ENCODE data around the gene PDLIM7.

PDLIM7 gene

DNA sequence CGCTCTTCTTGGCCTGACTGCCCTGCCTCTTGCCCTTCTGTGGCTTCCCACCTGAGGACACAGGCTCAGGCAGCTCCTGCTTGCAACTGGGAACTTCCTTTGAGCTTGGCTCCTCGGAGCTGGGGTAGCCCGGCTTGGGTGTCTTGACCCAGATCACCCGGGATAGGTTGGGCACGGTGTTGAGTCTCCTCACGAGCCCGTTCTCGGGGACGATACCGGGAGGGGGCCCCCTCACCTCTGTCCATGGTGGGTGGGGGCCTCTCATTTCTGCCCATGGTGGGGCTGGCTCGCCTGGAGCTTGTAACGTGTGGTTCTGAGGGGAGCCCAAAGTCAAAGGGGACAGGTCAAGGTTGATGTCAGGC lies 27.1 kb upstream of the PDLIM7 start:
- DNase-seq (ENCODE audit: low read depth in 2 of 2), result no peak

DNA sequence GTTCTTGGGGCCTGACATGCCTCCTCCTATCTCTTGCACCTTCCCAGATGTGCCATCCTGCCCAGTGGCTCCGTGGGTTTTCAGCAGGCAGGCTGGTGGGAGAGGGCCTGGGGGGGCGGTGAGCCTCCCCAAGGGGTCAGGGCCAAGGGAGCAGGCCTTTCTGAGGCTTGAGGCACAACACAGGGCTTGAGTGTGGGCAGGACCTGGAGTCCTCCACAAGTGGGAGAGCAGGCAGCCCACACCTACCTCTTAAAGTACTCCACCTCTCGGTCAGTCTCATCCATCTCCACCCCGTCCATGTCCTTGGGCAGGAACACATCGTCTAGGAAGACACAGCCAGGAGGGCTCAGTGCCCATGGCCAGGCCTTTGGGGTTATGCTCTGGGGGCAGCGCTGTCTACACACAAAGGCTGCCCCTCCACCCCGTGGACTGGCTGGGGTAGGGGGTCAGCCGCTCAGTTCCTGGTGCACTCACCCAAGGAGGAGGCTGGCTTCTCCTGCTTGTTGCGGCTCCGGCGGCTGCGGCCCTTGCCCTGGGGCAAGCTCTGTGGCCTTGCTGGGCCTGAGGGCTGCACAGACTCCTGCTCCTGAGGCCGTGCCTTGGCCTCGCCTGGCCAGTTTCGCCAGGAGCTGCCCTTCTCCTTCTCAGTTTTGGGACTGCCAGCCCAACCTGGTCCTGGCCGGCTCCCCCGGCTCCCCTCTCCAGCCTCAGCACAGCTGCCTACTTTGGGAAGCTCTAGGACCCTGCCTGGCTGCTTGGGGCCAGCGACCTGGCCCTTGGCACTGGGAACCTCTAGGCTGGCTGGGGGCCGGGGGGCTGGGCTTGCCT lies 26.5 kb upstream of the PDLIM7 start:
- DNase-seq (ENCODE audit: low read depth in 2 of 2), result no peak

DNA sequence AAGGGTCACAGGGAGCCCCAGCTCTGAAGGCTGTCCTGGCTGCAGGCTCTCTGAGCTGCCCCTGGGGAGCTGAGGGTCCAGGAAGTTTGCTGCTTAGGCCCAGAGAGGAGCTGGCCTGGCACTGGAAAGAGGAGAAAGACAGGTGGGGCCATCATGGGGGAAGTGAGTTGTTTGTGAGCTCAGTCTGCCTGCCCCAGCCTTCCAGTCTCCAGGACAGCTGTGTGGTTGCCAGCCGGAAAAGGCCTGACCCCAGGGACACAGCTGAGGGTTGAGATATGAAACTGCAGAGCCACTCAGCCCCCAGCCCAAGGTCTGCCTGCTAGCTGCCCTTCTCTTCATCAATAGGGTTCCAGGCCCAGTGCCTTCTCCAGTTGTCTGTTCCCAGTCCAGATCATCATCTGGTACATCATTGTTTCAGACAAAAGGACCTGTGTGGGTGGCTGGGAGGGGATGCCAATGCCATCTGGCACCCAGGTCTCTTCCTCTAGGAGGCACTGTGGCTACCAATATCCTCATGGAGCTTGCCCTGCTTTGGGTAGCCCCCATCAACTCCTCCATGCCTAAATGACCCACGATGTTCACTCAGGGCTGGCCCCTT lies 23.6 kb upstream of the PDLIM7 start:
- DNase-seq (ENCODE audit: low read depth in 2 of 2), result no peak

DNA sequence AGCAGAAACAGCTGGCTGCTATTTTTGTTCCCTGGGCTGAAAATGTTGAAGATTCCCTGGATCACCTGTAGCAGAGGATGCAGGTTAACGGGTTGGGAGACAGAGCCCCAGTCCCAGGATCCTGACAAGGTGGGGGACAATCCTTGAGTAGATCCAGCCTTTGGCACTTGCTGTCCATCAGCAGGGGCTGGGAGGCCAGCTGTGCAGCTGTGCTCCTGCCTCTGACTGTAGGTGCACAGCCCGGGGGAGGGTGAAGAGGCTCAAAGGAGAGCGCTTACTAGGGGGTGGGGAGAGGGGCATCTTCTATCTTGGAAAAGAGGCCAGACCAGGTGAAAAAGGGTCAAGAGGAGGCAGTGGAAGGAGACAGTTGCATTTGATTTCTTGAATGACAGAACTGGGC lies 22.9 kb upstream of the PDLIM7 start:
- no peak for DNase-seq (ENCODE audit: low read depth in 2 of 2)

DNA sequence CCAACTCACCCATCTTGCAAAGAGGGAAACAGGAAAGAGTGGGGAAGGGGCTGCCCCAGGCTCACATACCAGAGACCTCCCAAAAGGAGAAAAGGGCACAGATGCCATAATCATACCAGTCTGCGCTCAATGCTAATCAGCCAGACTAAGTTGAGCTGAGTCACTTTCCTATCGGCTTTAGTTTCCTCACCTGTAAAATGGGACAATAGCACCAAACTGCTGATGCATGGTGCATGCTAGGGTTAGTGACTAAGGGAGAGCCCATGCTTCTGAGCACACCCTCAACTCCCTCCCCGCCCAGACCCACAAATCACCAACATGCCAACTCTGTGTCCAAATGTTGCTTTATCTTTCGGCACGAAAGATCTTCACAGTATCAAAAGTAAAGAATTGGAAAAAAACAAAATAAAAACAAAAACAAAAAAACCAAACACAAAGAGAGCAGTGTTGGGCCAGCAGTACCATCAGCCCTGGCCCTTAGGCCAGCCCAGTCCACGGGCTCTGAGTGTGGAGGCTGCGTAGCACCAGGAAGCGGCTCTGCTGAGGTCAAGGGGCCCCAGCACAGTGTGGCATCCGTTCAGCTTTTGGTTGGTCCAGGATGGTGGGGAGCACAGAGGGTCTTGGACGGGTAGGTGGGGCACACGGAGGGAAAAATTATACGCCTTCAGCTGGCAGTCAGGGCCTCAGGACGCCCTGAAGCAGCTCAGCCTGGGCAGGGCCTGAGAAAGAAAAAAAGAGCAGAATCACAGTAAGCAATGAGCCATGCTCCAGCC lies 22.2 kb upstream of the PDLIM7 start:
- no peak for DNase-seq (ENCODE audit: low read depth in 2 of 2)

DNA sequence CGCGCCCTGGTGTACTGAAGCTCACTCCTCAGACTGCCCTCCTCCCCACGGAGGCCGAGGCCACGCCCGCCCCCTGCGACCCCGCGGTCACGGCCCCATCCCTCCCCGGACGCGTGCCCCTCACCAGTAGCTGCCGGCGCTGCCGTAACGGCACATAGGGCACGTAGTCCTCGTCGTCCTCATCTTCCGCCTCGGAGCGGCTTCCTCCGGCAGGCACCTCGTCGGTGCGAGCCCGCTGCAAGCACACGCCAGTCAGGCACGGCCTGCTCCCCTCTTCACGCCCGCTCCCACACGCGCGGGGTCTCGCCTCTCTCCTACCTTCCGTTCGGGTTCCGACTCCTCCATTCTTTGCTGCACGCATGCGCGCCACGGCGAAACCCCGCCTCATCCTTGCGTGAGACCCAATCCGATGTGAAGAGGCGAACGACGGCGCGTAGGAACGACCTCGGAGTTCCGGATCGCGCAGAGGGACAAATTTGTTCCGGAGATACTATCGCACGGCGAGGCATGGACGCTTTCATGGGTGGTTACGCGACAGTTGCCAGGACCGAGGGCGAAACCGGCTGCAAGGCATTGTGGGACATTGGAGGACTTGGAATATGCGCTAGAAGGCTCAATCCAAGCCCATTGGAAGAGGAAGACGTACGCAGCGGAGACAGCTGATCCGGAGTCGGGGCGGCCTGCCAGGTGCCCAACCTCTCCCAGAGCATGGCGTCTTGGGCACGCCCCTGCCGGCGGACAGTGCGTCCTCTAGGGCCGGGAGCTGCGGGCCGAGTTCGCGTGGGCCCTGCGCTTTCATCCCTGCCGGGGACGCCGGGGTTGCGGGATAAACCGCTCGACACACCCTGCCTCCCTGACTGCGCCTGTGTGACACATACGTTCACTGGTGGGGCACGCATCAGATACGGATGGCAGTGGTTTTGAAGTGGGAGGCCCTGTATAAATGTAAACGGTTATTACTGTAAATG lies 19.5 kb upstream of the PDLIM7 start, which contains the start of gene DDX41:
Gene DDX41 (minus strand): TSS at position 361 of the 968 bp plus-strand sequence. CDS start 16 bp downstream, at position 345.
- DNase-seq (ENCODE audit: low read depth in 2 of 2), result peak; percentile 92 to 94

DNA sequence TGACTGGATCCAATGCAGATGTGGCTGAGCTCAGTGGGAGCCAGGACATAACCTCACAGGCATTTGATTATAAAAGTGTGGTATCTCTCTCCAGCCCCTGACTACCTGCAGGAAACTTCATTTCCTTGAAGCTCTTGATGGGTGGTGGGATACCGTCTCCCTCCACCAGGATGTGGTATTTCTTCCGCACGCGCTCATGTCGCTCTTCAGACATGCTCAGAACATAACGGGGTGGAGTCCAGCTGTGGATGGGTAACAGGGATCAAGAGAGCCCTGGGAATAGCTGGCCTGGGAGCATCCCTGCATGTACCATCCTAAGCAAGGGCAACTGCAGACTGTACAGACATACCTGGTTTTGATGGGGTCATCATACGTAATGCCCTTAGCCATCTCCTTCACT lies 18.2 kb upstream of the PDLIM7 start:
- DNase-seq (ENCODE audit: low read depth in 2 of 2), result no peak

DNA sequence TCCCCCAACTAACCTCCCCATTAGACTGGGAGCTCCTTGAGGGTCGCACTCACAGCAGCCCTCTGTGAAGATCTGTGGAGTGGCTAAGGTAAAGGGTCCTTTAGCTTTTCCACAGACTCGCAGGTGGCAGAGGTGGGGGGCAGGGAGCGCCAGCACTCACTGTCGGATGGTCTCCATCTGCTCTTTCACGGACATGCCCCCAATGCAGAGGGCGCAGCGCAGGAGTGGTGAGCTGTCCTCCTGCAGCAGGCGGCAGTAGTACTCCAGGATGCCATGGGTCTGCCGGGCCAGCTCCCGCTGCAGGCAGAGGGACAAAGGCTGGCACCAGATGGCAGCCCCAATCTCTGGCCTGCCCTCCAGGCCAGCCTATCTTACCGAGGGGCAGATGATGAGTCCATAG lies 17.1 kb upstream of the PDLIM7 start:
- DNase-seq (ENCODE audit: low read depth in 2 of 2), result no peak

DNA sequence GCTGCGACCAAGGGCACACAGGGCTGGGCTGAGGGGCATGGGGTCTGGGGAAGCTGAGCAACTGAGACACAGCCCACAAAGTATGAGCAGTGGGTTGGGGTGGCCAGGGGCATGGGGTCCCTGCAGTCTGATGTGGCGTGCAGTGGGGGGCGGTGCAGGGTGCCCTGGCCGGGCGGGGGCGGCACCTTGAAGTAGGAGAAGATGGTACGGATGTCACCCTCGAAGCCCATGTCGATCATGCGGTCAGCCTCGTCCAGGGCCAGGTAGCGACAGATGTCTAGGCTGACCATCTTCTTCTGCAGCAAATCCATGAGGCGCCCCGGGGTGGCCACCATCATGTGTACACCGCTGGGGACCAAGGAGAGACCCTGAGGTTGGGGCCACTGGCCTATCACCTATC lies 16.1 kb upstream of the PDLIM7 start:
- no peak for DNase-seq (ENCODE audit: low read depth in 2 of 2)

DNA sequence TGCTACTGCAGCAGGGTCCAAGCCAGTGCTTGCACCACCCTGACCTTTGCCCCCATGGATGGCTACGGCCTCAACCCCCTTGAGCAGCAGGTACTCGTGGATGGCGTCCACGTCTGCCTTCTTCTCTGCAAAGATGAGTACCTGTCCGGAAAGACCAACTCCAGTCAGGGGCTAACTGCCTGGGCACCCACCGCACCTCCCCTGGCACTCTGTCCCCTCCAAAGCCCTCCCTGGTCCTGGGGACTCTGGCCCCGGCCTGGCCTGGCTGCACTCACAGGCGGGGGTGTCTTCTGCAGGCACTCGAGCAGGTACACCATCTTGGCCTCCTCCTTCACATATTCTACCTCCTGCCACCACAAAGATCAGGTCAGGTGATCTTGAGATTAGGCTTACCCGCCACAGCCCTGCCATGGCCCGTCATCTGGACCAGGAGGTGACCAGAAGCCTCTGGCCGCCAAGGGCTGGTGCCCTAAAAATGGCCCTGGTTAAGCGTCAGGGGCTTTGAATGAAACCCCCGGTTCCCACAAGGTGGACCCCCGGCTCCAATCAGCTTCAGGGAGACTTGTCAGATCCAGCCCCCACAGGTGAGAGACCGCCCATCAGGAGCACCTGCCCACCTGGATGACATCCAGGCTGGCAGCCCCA lies 15.5 kb upstream of the PDLIM7 start:
- DNase-seq (ENCODE audit: low read depth in 2 of 2), result no peak

DNA sequence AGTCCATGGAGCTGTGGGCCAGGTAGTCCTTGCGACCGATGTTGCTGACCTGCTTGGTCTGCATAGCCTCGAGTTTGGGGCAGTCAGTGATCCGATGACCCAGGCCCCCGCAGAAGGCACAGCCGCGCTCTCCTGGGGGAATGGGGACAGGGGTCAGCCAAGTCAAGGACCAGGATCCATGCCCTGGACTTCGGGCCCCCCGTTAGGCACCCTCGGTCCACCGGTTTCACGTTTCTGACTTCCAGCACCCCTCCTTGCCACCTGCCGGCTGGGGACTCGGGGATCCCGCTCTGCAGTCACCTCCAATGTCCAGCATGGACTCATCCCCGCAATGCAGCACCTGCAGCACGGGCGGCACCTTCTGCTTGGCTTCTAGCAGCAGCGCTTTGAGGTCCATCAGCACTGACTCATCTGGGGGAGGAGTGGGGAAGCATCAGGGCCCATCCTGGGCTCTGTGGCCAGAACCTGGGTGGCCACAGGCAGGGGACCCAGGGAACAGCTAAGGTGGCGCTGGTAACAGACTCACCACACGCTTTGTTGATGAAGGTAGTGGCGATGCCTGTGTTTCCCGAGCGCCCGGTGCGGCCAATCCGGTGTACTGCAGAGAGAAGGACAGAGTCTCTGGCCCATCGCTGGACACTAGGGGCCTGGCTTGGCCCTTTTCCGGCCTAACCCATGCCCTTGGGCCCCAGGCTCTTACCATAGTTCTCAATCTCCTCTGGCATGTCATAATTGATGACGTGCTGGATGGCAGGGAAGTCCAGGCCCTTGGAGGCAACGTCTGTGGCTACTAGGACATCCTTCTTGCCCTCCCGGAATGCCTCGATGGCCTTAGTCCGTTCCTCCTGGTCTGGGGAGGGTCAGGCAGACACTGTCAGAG lies 14.6 kb upstream of the PDLIM7 start:
- no peak for DNase-seq (ENCODE audit: low read depth in 2 of 2)

DNA sequence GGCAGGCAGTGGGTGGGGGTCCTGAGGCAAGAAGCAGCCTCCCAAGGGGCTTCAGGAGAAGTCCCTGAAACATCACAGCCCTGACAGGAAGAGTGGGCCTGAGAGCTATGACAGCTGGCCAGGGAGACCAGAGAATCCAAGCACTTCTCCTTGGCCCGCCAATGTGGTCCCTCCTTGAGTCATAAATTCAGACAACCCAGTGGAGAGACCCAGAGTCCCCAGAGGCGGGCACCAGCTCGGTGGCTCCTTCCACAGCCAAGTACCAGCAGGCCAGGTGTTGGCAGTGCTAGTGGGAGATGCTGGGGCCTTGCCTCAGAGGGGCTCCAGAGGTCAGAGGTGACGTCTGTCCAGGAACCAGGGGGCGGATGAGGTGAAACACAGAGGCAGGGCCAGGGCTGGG lies 13.8 kb upstream of the PDLIM7 start:
- DNase-seq (ENCODE audit: low read depth in 2 of 2), result no peak

DNA sequence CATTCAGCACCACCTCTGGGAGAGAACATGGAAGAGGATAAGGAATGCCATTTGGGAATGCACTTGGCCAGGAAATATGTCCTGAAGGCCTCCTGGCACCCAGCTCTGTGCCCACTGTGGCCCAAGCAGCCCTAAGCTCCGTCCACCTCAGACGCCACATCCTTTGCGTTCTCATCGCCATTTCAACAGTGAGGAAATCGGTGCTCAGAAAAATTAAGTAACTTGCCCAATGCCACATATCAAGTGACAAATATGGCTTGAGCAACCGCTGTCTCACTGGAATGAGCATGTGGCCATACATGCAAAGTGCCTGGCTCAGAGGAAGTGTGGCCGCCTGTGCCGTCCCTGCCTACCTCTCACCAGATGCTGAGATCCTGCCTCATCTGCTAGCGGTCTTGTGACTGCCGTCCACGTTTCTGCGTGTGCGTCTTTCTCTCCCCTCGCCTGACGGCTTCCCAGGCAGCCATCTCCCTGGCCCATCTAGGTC lies 13.2 kb upstream of the PDLIM7 start:
- no peak for DNase-seq (ENCODE audit: low read depth in 2 of 2)

DNA sequence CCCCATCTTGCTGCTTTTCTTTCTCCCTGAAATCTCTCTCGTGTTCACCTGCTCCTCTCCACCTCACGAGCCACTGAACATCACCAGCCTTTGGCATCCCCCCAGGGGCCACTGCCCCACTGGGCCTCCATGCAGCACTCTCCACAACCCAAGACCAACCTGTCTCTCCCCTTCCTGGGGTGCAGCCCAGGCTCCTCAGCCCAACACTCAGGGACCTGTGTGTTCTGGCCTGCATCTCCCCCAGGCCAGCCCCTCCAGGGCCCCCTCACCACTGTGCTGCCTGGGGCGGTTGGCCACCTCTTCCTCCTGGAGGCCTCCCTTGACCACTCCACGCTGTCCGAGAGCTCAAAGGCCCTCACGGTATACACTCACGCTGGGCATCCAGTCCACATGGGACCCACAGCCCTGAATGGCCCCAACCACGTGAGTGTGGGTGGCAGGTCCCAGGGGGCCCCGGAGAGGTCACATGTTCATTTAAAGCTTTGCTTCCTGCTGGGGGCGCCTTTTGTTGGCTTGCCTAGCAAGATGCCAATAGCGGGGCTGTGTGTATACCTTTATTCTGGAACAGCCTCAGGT lies 12.7 kb upstream of the PDLIM7 start:
- DNase-seq (ENCODE audit: low read depth in 2 of 2), result no peak

DNA sequence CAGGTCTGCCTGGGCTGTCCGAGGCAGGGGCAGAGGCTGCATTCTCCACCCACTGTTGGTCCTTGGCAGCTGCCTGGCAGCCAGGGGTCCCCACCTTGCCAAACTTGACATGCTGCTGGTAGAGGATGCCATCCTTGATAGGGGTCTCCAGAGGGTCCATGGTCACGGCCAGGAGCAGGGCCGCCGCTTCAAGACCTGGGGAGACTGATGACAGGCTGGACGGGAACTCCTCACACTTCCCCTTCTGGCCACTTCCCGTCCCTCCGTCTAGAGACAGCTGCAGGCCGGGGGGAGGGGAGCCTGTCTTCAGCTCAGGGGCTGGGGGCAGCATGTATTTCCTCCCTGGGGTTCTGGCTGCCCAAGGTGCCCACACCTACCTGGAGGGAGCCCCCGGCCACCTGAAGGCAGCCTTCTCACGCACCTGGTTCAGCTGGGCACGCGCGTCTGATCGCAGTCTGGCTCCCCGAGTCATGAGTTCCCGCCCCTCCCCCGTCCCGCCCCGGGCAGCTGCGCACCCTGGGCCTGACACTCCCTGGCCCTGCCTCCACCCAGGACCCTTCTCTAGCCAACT lies 12.1 kb upstream of the PDLIM7 start, which contains the start of gene DOK3:
Gene DOK3 (minus strand): TSS at position 446 of the 571 bp plus-strand sequence. CDS start 286 bp downstream, at position 160.
- no peak for DNase-seq (ENCODE audit: low read depth in 2 of 2)

DNA sequence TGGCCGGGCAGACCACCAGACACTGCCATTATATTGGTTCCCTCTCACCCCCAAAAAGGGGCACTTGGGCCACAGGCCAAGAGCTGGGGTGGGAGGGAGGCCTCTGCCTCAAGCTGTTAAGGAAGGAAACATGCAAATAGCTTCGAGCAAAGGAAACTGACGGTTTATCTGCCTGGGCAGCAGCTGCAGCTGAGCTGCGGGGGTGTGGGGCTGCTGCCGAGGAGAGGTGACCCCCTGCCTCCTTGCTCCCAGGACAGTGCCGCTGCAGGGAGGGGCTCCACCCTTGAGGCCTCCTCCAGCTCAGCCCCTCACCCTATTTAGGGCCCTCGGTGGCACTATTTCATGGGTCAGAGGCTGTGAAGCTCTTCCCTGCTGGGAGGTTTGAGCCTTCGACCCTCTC lies 11.4 kb upstream of the PDLIM7 start:
- DNase-seq (ENCODE audit: low read depth in 2 of 2), result no peak

DNA sequence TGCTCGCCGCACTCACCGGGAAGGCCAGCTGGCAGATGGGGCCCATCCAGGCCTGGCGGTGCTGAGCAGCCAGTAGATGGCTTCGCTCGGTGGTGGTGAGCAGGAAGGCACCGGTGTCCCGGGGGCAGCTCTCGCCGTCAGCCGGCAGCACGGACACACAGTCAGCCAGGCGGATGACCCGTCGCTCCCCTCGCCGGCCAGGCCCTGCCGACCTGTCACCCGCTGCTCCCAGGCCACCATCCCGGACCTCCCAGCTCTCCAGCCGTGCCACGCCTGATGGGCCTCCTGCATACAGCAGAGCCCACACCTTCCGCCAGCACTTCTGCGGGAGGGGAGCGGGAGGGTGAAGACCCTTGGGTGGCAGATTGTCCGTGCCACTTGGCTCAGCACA lies 10.8 kb upstream of the PDLIM7 start:
- DNase-seq (ENCODE audit: low read depth in 2 of 2), result no peak

DNA sequence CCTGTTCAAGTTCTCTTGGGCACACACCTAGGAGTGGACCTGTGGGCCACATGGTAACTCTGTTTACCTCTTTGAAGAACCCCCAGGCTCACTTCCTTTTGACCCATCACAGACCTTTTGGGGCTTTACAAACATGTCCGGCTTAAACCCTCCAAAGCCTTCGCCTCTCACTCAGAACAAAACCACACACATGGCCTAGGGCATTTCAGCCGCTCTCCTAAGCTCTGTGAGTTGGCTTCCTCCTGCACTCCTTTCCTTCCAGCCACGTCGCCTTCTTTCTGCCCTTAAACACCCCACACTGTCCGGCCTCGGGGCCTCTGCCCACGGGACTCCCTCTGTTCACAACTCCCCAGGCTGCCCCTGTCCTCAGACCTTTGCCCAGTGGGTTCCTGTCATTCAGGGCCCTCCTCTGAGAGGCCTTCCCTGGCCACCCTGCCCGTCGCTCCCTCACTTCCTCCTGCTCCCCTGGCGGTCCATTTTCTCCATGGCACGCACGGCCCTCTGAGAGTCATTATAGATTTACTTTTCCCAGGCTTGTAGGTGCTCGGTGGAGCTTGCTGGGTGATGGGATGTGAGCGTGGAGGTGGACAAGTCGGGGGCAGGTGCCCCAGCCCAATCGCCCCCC lies 10.3 kb upstream of the PDLIM7 start:
- no peak for DNase-seq (ENCODE audit: low read depth in 2 of 2)

DNA sequence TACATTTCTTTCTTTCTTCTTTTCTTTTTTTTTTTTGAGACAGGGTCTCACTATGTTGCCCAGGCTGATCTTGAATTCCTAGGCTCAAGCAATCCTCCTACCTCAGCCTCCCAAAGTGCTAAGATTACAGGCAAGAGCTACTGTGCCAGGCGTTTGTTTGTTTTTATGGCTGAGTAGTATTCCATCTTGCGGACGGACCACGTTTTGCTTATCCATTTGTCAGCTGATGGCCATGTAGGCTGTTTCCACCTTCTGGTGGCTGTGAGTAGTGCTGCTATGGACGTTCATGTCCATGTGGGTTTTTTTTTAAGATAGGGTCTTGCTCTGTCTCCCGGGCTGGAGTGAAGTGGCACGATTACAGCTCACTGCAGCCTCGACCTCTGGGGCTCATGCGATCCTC lies 9.8 kb upstream of the PDLIM7 start:
- DNase-seq (ENCODE audit: low read depth in 2 of 2), result no peak

Measured in stimulated activated CD8-positive, alpha-beta memory T cell treated with anti-CD3 and anti-CD28 coated beads, Interleukin-2, amount 100 ng/mL, for 48 hours (primary cell).